Right atrium auricular region (tissue), 2 donors: Measurements from ENCODE around the gene VSTM2L. TPM values are rescaled to one million over a fixed set of nuclear protein-coding genes. Genes with fewer than 3 reads are reported as not detected.

Experiments used
- DNase-seq: peaks from one replicate; pipeline ENCODE4 v3.0.0-alpha.2; 2019; ENCODE audit warnings: low spot score
- H3K27ac ChIP-seq, 2 donors: fragments of 200-600 bp; sonication (generic); 1 replicate in 1 of 2; 2 replicates in 1 of 2; pipeline ENCODE4 v1.5.1; 2016 to 2019
- H3K27me3 ChIP-seq, 2 donors: fragments of 200-600 bp; sonication (generic); one replicate each; pipeline versions ENCODE4 v1.5.1 to v1.6.0; 2017 to 2019
- H3K36me3 ChIP-seq: fragments of 200-600 bp; sonication (generic); one replicate; pipeline ENCODE4 v1.5.1; 2016
- H3K4me1 ChIP-seq, 2 donors: fragments of 200-600 bp; sonication (generic); one replicate each; pipeline versions ENCODE4 v1.5.1 to v1.6.0; 2017 to 2019
- H3K4me3 ChIP-seq, 2 donors: fragments of 200-600 bp; sonication (generic); 1 replicate in 1 of 2; 2 replicates in 1 of 2; pipeline ENCODE4 v1.5.1; 2017 to 2019; ENCODE audit warnings: mild to moderate bottlenecking in 1 of 2, moderate library complexity in 1 of 2
- H3K9me3 ChIP-seq, 2 donors: fragments of 200-600 bp; sonication (generic); one replicate each; pipeline ENCODE4 v1.5.1; 2019
- total RNA-seq, 2 donors: library from RNA; depleted of rRNA; stranded (reverse); fragments of >200 nt; gene quantifications; one replicate each; pipeline ENCODE4 v1.1.0, GENCODE V29; 2016
- TF ChIP-seq, protein P1 (sequence below), 2 donors: fragments of 200-600 bp; sonication (generic); IDR thresholded peaks; one replicate each; pipeline ENCODE4 v1.5.1; 2019; ENCODE audit warnings: antibody characterized with exemption in 2 of 2

Gene VSTM2L
- total RNA-seq, 2 donors from 2014 or later: 97.4 to 303 TPM

DNA sequence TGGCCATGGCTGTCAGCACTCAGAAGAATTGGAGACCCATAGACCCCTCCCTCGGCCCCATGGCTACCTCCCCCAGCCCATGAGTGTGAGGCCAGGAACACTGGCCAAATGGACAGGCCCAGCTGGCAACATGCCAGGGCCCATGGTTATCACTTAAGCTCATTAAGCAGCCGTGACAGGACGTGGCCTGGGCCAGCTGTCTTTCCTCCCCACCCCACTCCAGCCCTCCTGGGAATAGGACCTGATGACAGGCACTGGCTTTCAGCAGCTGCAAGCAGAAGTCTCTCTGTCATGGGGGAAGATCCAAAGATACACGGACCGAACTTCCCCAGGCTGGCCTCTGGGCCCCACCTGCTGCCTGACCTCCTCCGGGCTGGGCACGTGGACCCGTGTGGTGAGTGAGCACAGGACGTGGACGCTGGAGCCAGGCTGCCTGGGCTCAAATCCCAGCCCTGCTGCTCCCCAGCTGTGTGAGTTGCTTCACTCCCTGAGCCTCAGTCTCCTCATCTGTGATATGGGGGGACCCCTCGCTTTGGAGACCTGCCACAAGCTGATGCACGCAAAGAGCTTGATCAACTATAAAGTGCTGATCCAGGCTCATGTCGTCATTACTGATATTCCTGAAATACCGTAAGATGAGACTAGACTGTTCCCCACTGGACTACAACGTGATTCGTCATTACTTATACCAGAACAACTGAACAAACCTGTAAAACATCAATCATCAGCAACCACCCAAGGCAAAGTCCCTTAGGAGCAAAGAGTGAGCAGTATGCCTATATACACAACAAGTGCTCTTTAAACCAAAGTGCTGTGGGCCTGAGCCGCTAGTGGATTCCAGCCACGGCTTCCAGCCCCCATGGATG is 22.0 kb upstream of the VSTM2L start:
- no peak overlapping the region for H3K4me3 ChIP-seq
- no peaks in the 10 kb centered on the region for H3K27me3 ChIP-seq
- H3K27ac ChIP-seq: peak overlapping the region; percentile 10 to 25
- DNase-seq: peak; percentile 67
- no peaks in the 10 kb centered on the region for H3K9me3 ChIP-seq
- TF ChIP-seq, protein P1, sequence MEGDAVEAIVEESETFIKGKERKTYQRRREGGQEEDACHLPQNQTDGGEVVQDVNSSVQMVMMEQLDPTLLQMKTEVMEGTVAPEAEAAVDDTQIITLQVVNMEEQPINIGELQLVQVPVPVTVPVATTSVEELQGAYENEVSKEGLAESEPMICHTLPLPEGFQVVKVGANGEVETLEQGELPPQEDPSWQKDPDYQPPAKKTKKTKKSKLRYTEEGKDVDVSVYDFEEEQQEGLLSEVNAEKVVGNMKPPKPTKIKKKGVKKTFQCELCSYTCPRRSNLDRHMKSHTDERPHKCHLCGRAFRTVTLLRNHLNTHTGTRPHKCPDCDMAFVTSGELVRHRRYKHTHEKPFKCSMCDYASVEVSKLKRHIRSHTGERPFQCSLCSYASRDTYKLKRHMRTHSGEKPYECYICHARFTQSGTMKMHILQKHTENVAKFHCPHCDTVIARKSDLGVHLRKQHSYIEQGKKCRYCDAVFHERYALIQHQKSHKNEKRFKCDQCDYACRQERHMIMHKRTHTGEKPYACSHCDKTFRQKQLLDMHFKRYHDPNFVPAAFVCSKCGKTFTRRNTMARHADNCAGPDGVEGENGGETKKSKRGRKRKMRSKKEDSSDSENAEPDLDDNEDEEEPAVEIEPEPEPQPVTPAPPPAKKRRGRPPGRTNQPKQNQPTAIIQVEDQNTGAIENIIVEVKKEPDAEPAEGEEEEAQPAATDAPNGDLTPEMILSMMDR (IDR thresholded peaks at IDR 0.05): no peak
- H3K4me1 ChIP-seq: peaks cover 0 to 32% of the 10 kb centered on the region in 2 donors
- no peaks in the 10 kb centered on the region for H3K36me3 ChIP-seq

DNA sequence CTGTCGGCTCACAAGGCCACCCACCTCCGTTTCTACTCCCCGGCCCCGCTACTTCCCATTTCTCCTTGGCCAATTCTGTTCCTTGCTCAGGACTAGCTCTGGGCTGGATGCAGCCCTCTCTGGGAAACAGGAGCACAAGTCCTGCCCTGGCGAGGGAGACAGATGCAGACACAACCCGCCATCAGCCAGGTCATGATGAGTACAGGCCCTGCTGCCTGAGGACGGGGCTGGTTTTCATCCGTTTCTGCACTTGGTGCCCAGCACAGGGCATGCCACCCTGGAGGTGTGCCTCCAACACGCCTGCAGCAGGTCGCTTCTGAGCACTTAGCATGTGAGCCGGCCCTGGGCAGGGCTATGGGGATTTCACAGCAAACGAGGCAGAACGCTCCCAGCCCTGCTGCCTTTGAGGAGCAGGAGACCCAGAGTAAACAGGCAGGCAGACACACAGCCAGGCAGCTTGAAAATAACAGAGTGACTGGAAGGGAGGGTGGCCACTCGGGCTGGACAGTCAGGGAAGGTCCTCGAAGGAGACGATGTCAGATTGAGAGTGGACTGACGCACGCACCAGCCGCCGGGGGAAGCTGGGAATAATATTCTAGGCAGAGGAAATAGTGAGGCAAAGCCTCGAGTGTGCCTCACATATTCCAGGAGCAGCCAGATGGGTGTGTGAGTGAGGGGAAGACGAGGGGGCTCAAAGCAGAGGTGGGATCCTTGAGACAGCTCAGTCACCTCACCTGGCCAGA is 21.2 kb upstream of the VSTM2L start:
- Histone ChIP-seq H3K4me1 (peaks cover 0 to 40% of the 10 kb centered on the region in 2 donors), H3K27me3 (no peaks in the 10 kb centered on the region), H3K36me3 (no peaks in the 10 kb centered on the region), H3K27ac (peak overlapping the region in 1 of 2 donors; percentile 10), H3K9me3 (no peaks in the 10 kb centered on the region), H3K4me3 (no peak overlapping the region)
- TF ChIP-seq, protein P1 (IDR thresholded peaks at IDR 0.05): no peak
- DNase-seq: no peak

- Histone ChIP-seq H3K36me3 (no peaks in the 10 kb centered on the region), H3K4me3 (no peak overlapping the region), H3K27me3 (no peaks in the 10 kb centered on the region), H3K4me1 (peaks cover 0 to 45% of the 10 kb centered on the region in 2 donors), H3K9me3 (no peaks in the 10 kb centered on the region), H3K27ac (no peak overlapping the region)
- no peak for DNase-seq
- TF ChIP-seq, protein P1 (IDR thresholded peaks at IDR 0.05): no peak
These were observed 19.8 kb upstream of the VSTM2L start for GRCh38 chr20:37882961-37883712.

DNA sequence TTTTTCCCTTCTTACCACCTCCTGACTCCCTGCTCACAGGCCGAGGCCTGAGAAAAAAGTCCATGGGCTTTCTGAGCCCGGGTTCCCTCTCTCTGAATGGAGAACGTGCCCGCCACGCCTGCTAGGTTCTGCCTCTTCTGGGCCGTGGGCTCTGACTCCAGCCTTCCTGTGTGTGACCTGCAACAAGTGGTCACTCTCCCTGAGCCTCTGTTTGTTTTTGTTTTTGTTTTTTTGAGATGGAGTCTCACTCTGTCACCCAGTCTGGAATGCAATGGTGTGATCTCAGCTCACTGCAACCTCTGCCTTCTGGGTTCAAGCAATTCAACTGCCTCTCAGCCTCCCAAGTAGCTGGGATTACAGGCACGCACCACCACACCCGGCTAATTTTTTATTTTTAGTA is 17.9 kb upstream of the VSTM2L start:
- TF ChIP-seq, protein P1 (IDR thresholded peaks at IDR 0.05): no peak
- H3K27me3 ChIP-seq: no peaks in the 10 kb centered on the region
- no peak overlapping the region for H3K4me3 ChIP-seq
- peaks cover 0 to 33% of the 10 kb centered on the region in 2 donors for H3K4me1 ChIP-seq
- H3K27ac ChIP-seq: no peak overlapping the region
- DNase-seq: no peak
- no peaks in the 10 kb centered on the region for H3K36me3 ChIP-seq
- H3K9me3 ChIP-seq: no peaks in the 10 kb centered on the region

DNA sequence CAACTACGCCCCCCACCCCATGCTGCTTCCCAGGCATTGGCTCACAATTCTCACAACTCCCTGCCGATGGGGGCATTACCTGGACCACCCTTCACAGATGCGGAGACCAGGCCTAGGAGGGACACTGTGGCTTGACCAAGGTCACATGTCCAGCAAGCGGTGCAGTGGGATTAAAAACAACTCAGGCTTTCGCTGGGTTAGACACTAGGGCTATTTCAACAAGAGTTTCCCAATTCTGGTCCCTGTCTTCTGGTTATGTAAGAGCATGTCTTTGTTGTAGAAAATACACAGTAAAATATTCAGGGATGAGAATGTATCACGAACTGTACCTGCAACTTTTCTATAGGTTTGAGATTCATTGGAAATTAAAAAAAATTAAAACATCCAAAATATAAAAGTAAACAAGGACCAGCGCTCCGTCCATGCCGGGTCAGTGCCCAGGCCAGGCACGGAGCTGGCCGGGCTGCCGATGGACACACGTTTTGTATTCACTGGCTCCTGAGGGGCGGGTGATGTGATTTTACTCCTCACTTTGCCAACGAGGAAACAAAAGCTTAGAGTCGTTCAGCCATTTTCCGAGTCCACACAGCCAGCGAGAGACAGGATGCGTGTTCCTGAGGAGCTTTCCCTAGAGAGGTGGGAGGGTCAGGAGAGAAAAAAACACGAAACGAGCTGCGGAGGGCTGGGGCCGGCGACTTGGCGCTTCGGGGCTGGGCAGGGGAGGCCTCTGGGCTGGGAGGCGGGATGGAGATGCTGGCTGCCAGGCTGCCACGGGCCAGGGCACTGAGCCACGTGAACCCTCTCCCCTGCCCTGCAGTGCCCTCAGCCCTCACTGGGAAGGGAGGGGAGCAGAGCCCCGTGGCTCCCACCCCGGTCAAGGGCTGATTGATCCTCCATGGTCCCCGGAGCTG is 17.1 kb upstream of the VSTM2L start:
- H3K36me3 ChIP-seq: no peaks in the 10 kb centered on the region

More for the DNA sequence above, 17.1 kb upstream of the VSTM2L start:
- H3K27me3 ChIP-seq: no peaks in the 10 kb centered on the region
- H3K27ac ChIP-seq: no peak overlapping the region
- H3K4me1 ChIP-seq: peaks cover 0 to 28% of the 10 kb centered on the region in 2 donors
- no peak for DNase-seq
- TF ChIP-seq, protein P1 (IDR thresholded peaks at IDR 0.05): no peak
- H3K9me3 ChIP-seq: no peaks in the 10 kb centered on the region
- H3K4me3 ChIP-seq: no peak overlapping the region
